HG03342 (cell line): Measurements from ENCODE around the gene MTIF2.
"Not testable (repeated sequence)": the region's sequence is repeated elsewhere in the genome, so short reads cannot be mapped to it uniquely, and the experiment has no call there.

Source experiments
- ATAC-seq: cut with Tn5 transposase; IDR thresholded peaks from one replicate; pipeline ENCODE4 v1.9.1; 2021; ENCODE audit warnings: mild to moderate bottlenecking, moderate library complexity; ENCODE audit not compliant: unreplicated experiment

MTIF2 gene, protein sequence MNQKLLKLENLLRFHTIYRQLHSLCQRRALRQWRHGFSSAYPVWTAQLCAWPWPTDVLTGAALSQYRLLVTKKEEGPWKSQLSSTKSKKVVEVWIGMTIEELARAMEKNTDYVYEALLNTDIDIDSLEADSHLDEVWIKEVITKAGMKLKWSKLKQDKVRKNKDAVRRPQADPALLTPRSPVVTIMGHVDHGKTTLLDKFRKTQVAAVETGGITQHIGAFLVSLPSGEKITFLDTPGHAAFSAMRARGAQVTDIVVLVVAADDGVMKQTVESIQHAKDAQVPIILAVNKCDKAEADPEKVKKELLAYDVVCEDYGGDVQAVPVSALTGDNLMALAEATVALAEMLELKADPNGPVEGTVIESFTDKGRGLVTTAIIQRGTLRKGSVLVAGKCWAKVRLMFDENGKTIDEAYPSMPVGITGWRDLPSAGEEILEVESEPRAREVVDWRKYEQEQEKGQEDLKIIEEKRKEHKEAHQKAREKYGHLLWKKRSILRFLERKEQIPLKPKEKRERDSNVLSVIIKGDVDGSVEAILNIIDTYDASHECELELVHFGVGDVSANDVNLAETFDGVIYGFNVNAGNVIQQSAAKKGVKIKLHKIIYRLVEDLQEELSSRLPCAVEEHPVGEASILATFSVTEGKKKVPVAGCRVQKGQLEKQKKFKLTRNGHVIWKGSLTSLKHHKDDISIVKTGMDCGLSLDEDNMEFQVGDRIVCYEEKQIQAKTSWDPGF

DNA sequence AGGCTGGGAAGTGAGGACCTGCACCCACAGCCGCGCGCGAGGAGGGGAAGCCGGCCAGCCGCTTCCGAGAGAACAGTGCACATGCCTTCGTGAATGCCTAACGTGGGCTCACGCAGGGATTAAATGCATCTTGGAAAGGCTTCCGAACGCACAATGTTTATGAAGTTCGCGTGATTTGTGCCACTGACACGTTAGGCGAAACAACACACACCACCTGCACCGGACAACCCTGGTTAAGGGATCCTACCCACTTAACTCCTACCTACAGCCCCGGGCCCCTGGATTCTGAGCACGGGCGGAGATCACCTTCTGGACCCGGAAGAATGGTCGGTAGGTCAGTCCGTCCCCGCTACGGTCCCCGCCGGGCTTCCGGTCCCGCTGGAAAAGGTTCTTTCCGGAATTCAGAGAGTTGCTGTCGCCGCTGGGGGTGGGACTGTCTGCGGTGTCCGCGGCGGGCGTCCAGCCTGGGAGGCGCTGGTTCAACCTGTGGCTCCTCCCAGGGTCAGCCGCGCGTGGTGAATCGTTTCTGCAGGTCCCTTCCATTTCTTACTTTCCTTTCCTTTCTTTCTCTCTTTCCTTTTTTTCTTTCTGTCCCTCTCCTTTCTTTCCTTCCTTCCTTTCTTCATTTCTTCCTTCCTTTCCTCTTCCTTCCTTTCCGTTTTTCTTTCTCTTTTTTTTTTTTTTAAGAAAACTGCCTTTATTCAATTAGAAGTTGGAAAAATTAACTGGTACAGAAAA, at the start of gene MTIF2:
Gene MTIF2 (minus strand): TSS at position 325 of the 738 bp plus-strand sequence. CDS start 5,373 bp downstream, outside the sequence.
- peak; percentile 97 for ATAC-seq

DNA sequence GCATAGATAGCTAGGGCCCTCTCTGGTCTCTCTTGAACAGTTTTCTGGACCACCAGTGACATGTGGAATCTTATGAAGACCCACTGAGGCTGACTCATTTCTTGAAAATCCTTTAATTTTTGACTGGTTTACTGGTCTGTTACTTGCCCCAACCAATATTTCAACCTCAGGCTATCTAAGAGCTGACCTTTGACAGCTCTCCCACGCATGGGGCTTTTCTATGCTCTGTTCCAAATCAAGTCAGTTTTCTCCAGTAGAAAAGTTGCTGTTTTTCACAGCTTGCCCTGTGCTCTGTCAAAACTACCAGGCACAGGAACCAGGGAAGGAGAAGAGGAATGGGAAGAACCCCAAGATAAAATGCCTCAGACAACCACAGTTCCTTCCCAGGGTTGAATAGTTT, 46.0 kb upstream of the MTIF2 start:
- ATAC-seq = no peak

DNA sequence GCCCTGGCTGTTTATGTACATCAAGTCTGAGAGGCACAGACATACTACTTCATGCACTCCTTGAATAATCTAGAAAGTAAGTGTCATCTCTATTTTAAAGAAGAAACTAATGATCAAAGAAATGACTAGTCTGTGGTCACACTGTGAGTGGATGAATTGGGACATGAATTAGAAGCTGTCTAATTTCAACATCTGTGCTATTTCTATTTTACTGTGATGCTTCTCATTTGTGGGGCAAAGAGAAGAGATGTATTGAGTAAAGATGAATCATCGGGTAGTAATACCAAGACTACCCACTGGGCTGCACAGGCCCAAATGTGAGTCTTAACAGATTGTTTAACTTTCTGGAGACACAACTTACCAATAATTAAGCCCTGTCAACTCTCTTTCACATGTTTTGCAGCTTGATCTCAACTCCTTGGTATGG, 42.4 kb upstream of the MTIF2 start:
- ATAC-seq = peak; percentile 89

DNA sequence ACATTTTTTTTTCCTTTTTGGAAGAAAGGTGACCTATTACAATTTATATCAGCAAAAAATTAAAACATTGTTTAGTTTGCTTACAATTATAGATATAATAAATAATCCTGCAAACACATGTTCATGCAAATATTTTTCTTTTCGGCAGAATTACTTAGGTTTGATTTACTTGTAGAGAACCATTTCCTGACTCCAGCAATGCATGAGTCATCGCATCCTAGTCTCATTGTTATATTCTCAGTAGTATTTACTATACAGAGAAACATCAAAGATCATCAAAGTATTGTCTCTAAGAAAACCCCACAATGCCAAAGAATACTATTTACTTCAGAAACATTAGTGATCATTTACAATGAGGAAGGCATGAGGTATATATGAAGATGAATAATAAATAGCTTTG, 40.4 kb upstream of the MTIF2 start:
- ATAC-seq = no peak

DNA sequence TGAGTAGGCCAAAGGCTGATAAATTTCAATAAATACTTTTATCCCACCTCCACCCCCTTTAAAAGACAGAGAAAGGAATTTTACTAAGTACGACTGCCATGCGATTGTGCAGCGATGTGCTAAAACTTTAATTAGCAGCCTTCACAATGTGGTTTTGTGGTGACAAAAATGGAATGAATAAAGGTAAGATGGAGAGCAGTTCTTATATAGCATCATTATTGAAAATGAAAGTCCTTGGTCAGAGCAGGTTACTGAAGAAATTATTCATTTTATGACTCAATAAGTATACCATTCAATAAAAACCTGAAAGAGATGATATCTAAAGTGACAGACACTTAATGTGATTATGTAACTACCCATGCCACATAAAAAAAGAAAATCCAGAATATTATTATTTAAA, 33.2 kb upstream of the MTIF2 start:
- ATAC-seq = peak; percentile 75

DNA sequence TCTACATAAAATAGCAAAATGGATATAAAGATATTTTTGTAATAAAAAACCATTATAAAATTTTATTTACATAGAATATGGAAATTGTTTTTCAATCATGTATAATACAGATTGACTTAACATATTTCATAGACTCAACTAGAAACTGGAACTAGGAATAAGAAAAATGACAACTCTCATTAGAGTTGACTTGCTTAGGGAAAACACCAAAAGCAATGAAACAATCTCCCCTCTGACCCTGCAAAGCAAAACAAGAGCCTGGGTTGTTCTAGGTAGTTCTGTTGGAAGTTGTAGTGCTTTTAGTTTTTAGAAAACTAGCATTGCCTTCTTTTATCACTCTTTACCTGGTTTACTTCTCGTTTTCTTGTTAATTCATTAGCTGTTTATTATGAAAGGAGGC, 32.2 kb upstream of the MTIF2 start:
- no peak for ATAC-seq

DNA sequence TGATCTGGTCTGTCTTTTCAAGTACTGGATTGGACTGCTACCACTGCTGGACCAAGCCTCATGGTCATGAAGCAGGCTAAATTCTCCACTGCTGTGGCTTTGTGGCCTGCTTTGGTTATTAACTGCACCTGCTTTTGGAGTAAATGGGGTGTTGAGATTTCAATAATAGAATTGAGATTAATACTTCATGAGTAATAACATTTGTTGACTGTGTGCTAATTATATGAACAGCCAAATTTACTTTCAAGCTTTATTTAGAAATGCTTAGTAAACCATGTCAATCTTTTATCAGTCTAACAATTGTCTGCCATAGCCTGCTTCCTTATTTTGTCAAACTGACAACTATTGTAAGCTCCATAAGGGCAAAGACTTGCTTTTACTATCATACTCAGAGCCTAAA, 27.4 kb upstream of the MTIF2 start:
- no peak for ATAC-seq

DNA sequence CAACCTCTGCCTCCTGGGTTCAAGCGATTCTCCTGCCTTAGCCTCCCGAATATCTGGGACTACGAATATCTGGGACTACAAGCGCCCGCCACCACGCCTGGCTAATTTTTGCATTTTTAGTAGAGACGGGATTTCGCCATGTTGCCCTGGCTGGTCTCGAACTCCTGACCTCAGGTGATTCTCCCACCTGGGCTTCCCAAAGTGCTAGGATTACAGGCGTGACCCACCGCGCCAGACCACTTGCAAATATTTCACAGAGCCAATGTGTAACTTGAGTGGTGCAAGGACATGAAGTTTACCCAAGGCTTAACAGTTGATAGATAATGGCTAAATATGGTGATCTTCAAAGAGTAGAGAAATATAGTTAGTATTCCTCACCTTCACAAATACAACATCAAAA, 14.1 kb upstream of the MTIF2 start:
- no peak for ATAC-seq

DNA sequence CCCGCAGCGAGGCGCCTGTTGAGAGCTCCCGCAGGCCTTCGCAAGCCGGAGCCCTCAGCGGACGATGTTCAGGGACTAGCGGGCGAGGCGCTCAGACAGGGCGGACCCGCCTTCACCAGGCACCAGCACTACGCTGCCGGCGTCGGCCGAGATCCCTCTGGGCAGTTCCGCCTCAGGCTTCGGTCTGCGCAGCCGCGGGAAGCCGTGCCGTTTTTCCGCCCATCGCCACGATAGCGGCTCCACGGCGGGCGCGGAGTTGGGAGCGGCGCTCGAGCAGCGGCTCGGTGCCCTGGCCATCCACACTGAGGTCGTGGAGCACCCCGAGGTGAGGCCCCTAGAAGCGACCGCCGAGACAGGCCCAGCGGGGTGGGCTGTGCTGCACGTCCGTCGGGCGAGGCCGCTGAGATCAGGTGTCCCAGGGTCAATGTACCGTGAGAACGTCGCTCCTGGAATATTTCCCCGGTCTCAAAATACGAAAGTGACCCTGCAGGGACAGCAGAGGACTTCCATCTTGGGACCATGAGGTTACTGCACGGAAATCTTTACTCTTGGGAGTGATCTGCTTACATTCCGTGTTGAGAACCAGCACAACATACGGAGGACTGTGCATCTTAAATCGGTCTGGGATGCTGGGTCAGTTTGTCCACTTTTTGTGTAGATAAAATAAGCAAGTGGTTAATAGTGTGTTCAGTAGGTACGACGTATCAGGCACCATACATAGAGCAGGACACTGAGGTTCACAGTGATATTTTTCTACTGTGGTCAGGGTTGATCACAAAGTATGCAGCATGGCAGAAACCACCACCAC, 13.3 kb upstream of the MTIF2 start:
- peak; percentile 98 for ATAC-seq

DNA sequence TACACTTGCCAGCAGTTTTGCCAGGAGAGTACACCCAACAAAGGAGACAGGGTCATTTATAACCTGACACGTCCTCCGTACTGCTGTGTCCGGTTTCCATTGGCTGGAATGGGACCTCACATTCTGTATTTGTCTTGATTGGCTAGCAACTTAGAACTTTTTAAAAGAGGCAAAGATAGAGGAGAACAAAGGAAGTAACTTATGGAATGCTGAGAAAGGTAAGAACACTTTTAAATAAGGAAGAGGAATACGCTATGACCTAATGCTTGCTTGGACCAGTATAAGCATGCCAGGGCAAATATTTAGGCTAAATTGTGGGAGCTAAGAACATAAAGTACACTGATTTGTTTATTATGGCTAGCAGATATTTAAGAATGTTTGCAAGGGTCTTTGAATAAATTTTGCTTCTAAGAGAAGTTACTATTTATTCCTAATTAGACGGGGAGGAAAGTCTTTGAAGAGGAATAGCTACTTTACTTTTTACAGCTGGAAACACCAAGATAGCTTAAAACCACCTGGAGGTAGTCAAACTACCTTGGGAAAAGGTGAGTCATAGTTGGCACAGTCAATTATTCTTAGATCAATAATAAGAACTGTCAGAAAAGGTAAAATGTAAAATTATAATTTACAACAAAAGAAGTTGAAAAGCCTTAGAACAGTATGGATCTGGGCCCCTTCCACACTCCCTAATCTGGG, 12.0 kb upstream of the MTIF2 start:
- not testable (repeated sequence) for ATAC-seq

DNA sequence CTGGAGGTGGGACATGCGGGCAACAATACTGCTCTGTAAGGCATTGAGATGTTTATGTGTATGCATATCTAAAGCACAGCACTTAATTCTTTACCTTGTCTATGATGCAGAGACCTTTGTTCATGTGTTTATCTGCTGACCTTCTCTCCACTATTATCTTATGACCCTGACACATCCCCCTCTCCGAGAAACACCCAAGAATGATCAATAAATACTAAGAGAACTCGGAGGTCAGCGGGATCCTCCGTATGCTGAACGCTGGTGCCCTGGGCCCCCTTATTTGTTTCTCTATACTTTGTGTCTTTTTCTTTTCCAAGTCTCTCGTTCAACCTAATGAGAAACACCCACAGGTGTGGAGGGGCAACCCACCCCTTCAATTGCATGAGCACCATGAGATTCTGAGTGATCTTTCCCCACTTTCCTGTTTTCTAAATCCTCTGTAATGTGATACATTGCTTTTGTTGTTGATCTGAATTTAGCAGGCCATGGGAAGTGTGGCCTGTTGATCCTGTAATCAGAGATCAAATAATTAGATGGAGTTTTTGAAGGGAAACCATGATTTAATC, 10.9 kb upstream of the MTIF2 start:
- not testable (repeated sequence) for ATAC-seq

DNA sequence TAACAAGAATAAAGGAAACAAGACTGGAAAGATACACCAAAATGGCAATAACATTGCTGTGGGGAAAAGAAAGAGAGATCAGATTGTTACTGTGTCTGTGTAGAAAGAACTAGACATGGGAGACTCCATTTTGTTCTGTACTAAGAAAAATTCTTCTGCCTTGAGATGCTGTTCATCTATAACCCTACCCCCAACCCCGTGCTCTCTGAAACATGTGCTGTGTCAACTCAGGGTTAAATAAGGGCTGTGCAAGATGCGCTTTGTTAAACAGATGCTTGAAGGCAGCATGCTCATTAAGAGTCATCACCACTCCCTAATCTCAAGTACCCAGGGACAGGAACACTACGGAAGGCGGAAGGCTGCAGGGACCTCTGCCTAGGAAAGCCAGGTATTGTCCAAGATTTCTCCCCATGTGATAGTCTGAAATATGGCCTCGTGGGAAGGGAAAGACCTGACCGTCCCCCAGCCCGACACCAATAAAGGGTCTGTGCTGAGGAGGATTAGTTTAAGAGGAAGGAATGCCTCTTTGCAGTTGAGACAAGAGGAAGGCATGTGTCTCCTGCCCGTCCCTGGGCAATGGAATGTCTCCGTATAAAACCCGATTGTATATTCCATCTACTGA, 10.3 kb upstream of the MTIF2 start:
- ATAC-seq = not testable (repeated sequence)

DNA sequence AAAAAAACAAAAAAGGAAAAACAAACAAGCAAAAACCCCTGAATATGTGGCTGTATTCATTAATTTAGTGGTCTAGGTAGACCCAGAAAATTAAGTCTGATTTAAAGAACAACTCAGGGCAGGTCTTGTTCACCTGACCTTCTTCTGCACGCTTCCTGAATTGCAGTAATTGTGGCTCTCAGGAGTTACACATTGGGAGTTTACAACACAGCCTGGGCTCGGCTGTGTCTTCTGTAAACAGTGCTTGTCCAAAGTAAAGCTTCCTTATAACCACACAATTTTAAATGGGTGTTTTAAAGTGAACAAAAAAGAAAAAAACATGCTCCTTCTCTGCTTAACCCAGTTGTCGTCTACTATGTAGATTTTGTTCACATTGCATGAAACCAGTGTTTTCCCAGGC, 8.3 kb upstream of the MTIF2 start:
- ATAC-seq = no peak

DNA sequence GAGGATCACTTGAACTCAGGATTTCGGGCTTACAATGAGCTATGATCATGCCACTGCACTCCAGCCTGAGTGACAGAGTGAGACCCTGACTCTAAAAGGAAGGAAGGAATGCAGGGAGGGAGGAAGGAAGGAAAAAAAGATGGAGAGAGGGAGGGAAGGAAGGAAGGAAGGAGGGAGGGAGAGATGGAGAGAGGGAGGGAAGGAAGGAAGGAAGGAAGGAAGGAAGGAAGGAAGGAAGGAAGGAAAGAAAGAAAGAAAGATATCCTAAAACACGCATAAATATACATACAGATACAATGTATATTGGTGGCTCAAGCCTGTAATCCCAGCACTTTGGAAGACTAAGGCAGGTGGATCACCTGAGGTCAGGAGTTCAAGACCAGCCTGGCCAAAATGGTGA, 5.3 kb upstream of the MTIF2 start:
- not testable (repeated sequence) for ATAC-seq

DNA sequence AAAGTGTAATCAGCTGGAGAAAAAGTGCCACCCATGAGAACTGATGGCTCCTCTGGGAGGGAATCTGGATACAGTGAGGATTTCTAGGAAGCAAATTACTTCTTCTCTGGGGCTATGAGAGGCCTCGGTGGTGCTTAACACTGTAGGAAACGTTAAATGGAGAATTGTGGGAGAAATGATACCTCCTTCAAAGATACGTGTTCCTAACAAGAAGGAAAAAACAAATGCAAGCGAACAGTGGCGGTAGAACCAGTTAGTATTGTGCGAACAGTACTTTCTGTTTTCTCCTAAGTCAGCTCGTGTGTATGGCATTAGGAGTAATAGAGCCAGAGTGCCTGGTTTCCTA, 587 bp upstream of the MTIF2 start:
- ATAC-seq = no peak

DNA sequence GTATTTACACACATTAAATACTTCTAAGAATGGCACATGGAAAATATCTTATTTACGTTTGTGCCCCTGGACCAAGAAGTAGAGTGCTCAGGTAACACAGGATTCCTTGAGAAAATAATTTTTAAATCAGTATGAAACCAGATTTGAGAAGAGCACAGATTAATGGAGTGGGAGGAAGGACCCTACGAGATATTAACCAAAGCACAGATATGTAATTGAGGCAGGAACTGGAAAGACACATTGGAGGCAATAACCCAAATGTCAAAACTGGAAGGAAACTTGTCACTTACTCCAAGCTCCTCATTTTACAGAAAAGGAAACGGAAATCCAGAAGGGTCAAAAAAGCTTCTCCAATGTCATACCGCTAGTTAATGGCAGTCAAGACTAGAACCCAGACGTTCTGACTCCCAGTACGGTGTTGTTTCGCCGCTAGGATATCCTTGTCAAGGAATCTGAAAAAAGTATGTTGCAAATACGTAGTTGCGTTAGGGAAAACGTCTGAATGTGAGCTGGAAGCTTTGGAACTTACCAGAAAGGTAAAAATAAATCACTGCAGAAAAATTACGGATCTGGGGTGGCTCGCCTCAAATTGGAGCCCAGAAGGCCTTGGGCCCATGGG, 634 bp downstream of the MTIF2 start:
- ATAC-seq = no peak

DNA sequence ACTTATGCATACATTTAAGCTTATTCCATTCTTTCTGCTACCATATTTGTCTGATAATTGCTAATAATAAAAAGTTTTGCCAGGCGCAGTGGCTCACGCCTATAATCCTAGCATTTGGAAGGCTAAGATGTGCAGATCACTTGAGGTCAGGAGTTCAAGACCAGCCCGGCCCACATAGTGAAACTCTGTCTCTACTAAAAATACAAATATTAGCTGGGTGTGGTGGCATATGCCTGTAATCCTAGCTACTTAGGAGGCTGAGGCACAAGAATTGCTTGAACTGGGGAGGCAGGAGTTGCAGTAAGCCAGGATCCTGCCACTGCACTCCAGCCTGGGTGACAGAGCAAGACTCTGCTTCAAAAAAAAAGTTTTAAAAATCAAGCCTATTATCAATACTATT, 9.4 kb downstream of the MTIF2 start:
- ATAC-seq = not testable (repeated sequence)

DNA sequence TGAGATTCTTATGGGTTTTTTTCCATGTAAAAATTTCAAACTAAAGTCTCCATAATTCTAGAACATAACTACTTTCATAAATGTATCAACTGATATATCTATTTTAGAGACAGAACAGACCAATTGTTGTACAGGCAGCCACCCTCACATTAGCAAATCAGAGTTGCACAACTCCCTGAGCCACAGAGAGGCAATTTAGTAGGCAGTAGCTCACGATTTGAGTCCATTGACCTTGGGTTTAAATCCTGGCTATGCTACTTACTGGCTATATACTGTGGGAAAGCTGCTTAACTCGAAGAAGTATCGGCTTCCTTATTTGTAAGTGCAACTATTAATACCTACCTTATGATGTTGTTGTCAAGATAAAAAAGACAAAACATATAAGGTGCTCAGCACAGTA, 16.2 kb downstream of the MTIF2 start:
- ATAC-seq = no peak

DNA sequence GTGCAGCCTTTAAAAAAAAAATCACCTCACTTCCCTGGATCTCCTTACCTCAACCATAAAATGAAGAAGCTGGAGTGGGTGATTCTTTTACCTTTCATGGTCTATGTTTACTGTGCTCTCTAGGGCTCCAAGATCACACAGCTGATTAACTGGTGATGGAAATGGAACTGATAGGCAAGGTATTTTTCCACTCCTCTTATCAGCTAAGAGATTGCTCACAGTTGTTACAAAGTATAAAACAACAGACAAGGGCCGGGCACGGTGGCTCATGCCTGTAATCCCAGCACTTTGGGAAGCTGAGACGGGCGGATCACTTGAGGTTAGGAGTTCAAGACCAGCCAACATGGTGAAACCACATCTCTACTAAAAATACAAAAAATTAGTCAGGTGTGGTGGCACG, 22.0 kb downstream of the MTIF2 start:
- no peak for ATAC-seq
